Astrocyte of the spinal cord (primary cell): ENCODE data around the gene GRIK1.

Experiments
- DNase-seq: peaks from one replicate; pipeline ENCODE4 v3.0.0; 2011; ENCODE audit warnings: low read depth, low spot score
- H3K4me3 ChIP-seq: 2 replicates; pipeline ENCODE4 v1.5.1; 2011; ENCODE audit warnings: low read depth, mild to moderate bottlenecking, low read length, moderate library complexity
- CTCF ChIP-seq: IDR thresholded peaks from 2 replicates; pipeline ENCODE4 v1.5.1; 2012; ENCODE audit warnings: low read depth, mild to moderate bottlenecking, low read length, inconsistent platforms
- in situ Hi-C: cut with HindIII; loops from 2 replicates; pipeline ENCODE4 v1.10.0; 2017; ENCODE audit warnings: low sequenced_read_pairs

The GRIK1 gene

GRCh38 chr21:29857150-29857549 lies 82.6 kb downstream of the GRIK1 start:
- no peak overlapping the region for H3K4me3 ChIP-seq
- no peak for TF ChIP-seq CTCF
- DNase-seq, result no peak
- in situ Hi-C loops, result no loop called here

GRCh38 chr21:29854795-29855194 lies 85.0 kb downstream of the GRIK1 start:
- DNase-seq, result no peak
- in situ Hi-C loops, result no loop called here
- no peak for TF ChIP-seq CTCF
- H3K4me3 ChIP-seq, result no peak overlapping the region

GRCh38 chr21:29851611-29852010 lies 88.2 kb downstream of the GRIK1 start:
- DNase-seq, result no peak
- H3K4me3 ChIP-seq, result no peak overlapping the region
- no peak for TF ChIP-seq CTCF
- in situ Hi-C loops, result no loop called here

GRCh38 chr21:29849735-29850176 lies 90.0 kb downstream of the GRIK1 start:
- in situ Hi-C loops, result no loop called here
- peak; percentile 62 for DNase-seq
- no peak overlapping the region for H3K4me3 ChIP-seq
- peak; percentile 86 for TF ChIP-seq CTCF

- no peak for DNase-seq
- no peak for TF ChIP-seq CTCF
- no peak overlapping the region for H3K4me3 ChIP-seq
- in situ Hi-C loops, result no loop called here
These were observed 96.0 kb downstream of the GRIK1 start for GRCh38 chr21:29843804-29844203.

- TF ChIP-seq CTCF, result no peak
- no peak for DNase-seq
- in situ Hi-C loops, result no loop called here
- no peak overlapping the region for H3K4me3 ChIP-seq
These were observed 105.2 kb downstream of the GRIK1 start for GRCh38 chr21:29834617-29835016.

- no peak for TF ChIP-seq CTCF
- in situ Hi-C loops, result no loop called here
- H3K4me3 ChIP-seq, result no peak overlapping the region
These were observed 107.6 kb downstream of the GRIK1 start for GRCh38 chr21:29832217-29832616.

More at GRCh38 chr21:29832217-29832616, 107.6 kb downstream of the GRIK1 start:
- no peak for DNase-seq
